GM18505 (cell line): ENCODE results near the gene SULT1A3.
"Not testable (repeated sequence)": the region's sequence is repeated elsewhere in the genome, so short reads cannot be mapped to it uniquely, and the experiment has no call there.

Source experiments
- ATAC-seq: cut with Tn5 transposase; IDR thresholded peaks from one replicate; pipeline ENCODE4 v1.9.1; 2021; ENCODE audit not compliant: unreplicated experiment
- POLR2A ChIP-seq: IDR thresholded peaks from 4 replicates; pipeline ENCODE4 v1.6.1; 2011; ENCODE audit warnings: borderline replicate concordance; ENCODE audit not compliant: insufficient read depth, insufficient read length; ENCODE audit errors: extremely low read depth

SULT1A3 gene

GRCh38 chr16:30183233-30184095 is 15.6 kb upstream of the SULT1A3 start, which contains the start of gene CORO1A:
CORO1A (plus strand) TSS chr16:30183602; CDS start chr16:30185210, 1,608 bp downstream.
- ATAC-seq: peak; percentile 41
- peak; percentile 93 for TF ChIP-seq POLR2A

GRCh38 chr16:30184096-30184890 is 14.8 kb upstream of the SULT1A3 start:
- TF ChIP-seq POLR2A: peak; percentile 92
- peak; percentile 8 for ATAC-seq

GRCh38 chr16:30184891-30185682 is 14.0 kb upstream of the SULT1A3 start:
- TF ChIP-seq POLR2A: peak; percentile 59
- ATAC-seq: no peak

- peak; percentile 1 for TF ChIP-seq POLR2A
- no peak for ATAC-seq
Observed at GRCh38 chr16:30185683-30186421, 13.2 kb upstream of the SULT1A3 start.

- no peak for ATAC-seq
- no peak for TF ChIP-seq POLR2A
Observed at GRCh38 chr16:30186444-30186781, 12.6 kb upstream of the SULT1A3 start.

GRCh38 chr16:30186782-30187555 is 12.1 kb upstream of the SULT1A3 start:
- TF ChIP-seq POLR2A: peak; percentile 46
- no peak for ATAC-seq

- ATAC-seq: no peak
- TF ChIP-seq POLR2A: peak; percentile 42
Observed at GRCh38 chr16:30187556-30187865, 11.5 kb upstream of the SULT1A3 start.

- ATAC-seq: no peak
- TF ChIP-seq POLR2A: peak; percentile 10
Observed at GRCh38 chr16:30187971-30188561, 11.0 kb upstream of the SULT1A3 start.

GRCh38 chr16:30191158-30191557 is 7.9 kb upstream of the SULT1A3 start:
- ATAC-seq: not testable (repeated sequence)

- peak; percentile 10 for ATAC-seq
Observed at GRCh38 chr16:30193098-30193497, 6.0 kb upstream of the SULT1A3 start.

GRCh38 chr16:30193615-30194014 is 5.4 kb upstream of the SULT1A3 start, which contains the start of the genes BOLA2B and SLX1A:
BOLA2B (minus strand) TSS chr16:30193666; CDS start chr16:30193595, 71 bp downstream.
SLX1A (plus strand) TSS chr16:30193875; CDS start chr16:30194085, 210 bp downstream.
- ATAC-seq: peak; percentile 81

GRCh38 chr16:30194172-30194925 is 4.7 kb upstream of the SULT1A3 start:
- peak; percentile 45 for ATAC-seq

- not testable (repeated sequence) for ATAC-seq
Observed at GRCh38 chr16:30197001-30197400, 2.1 kb upstream of the SULT1A3 start.

- ATAC-seq: not testable (repeated sequence)
Observed at GRCh38 chr16:30199608-30200343, 721 bp downstream of the SULT1A3 start.

- ATAC-seq: not testable (repeated sequence)
Observed at GRCh38 chr16:30205541-30206236, 6.6 kb downstream of the SULT1A3 start.
